Endothelial cell of umbilical vein (primary cell): ENCODE data around the gene WNT6. TPM values are rescaled to one million over a fixed set of nuclear protein-coding genes. Genes with fewer than 3 reads are reported as not detected.

ENCODE experiments used
- BruUV-seq: library from RNA; stranded (reverse); fragments of 400-500 nt; replicated peaks from 2 replicates; lab custom pipeline; 2021; lab: Mats Ljungman, UMichigan
- CTCF ChIA-PET: fragments of 300-600, 350-600 bp; sonication (Branson Sonifier 250); formaldehyde crosslinking; loops from one replicate; lab custom pipeline; 2021; ENCODE audit warnings: antibody characterized with exemption, inconsistent platforms; lab: Charles Lee
- POLR2A ChIA-PET: fragments of 300-600, 350-600 bp; sonication (Branson Sonifier 250); formaldehyde crosslinking; loops from one replicate; lab custom pipeline; 2021; ENCODE audit warnings: antibody characterized with exemption, inconsistent platforms; lab: Charles Lee
- DNase-seq: peaks from one replicate; pipeline ENCODE4 v3.0.0-alpha.2; 2011; ENCODE audit warnings: low read depth, low spot score
- FAIRE-seq: peaks from 2 replicates; lab custom pipeline; 2011; peaks lifted over from hg19 to GRCh38; lab: Jason Lieb, UNC
- H2AFZ ChIP-seq: 2 replicates; pipeline ENCODE4 v1.6.0; 2012; ENCODE audit warnings: low read depth, low read length, control low read depth, inconsistent platforms
- H3K27ac ChIP-seq: 2 replicates; pipeline ENCODE4 v1.5.1; 2011; ENCODE audit warnings: low read depth, mild to moderate bottlenecking, control low read depth, low read length, moderate library complexity; ENCODE audit not compliant: insufficient read depth
- H3K27me3 ChIP-seq, 2 experiments: 2 replicates each; pipeline versions ENCODE4 v1.6.0 to v1.6.1; 2011; ENCODE audit warnings: low read length in 2 of 2, mixed read lengths in 1 of 2; ENCODE audit not compliant: control insufficient read depth in 2 of 2, insufficient read depth in 2 of 2
- H3K36me3 ChIP-seq, 2 experiments: 2 replicates in 1 of 2; 3 replicates in 1 of 2; pipeline ENCODE4 v1.5.1; 2011; ENCODE audit warnings: low read length in 2 of 2, mild to moderate bottlenecking in 1 of 2, moderate library complexity in 1 of 2; ENCODE audit not compliant: control insufficient read depth in 2 of 2, insufficient read depth in 2 of 2; ENCODE audit errors: extremely low read depth in 1 of 2
- H3K4me1 ChIP-seq: 3 replicates; pipeline ENCODE4 v1.5.1; 2011; ENCODE audit warnings: mild to moderate bottlenecking, low read length; ENCODE audit not compliant: control insufficient read depth, insufficient read depth; ENCODE audit errors: extremely low read depth
- H3K4me2 ChIP-seq: 2 replicates; pipeline ENCODE4 v1.6.1; 2011; ENCODE audit warnings: low read length, control low read depth, mixed read lengths; ENCODE audit not compliant: insufficient read depth
- H3K4me3 ChIP-seq, 3 experiments: fragments of 200-600 bp in 1 of 3; sonication (generic), shearing (Covaris generic) in 1 of 3; replicated peaks in 1 of 3; 2 replicates each; pipeline ENCODE4 v1.5.1; 2011 to 2016; ENCODE audit warnings: control low read depth in 3 of 3, low read length in 3 of 3, mild to moderate bottlenecking in 2 of 3, inconsistent platforms in 1 of 3, low read depth in 1 of 3, moderate library complexity in 1 of 3; ENCODE audit not compliant: insufficient read depth in 1 of 3
- H3K79me2 ChIP-seq: 2 replicates; pipeline ENCODE4 v1.6.0; 2012; ENCODE audit warnings: low read length, inconsistent platforms; ENCODE audit not compliant: control insufficient read depth, insufficient read depth
- H3K9ac ChIP-seq: replicated peaks from 2 replicates; pipeline ENCODE3; 2011; ENCODE audit warnings: low read length, control low read depth; ENCODE audit not compliant: insufficient read depth; ENCODE audit errors: extremely low read depth
- H3K9me1 ChIP-seq: replicated peaks from 3 replicates; pipeline ENCODE4 v1.6.0; 2011; ENCODE audit warnings: mild to moderate bottlenecking, low read length; ENCODE audit not compliant: control insufficient read depth, insufficient read depth; ENCODE audit errors: extremely low read depth
- H3K9me3 ChIP-seq: replicated peaks from 2 replicates; pipeline ENCODE4 v1.5.1; 2012; ENCODE audit warnings: low read length, inconsistent platforms; ENCODE audit not compliant: control insufficient read depth, insufficient read depth
- H4K20me1 ChIP-seq: replicated peaks from 2 replicates; pipeline ENCODE3; 2011; ENCODE audit warnings: mild to moderate bottlenecking, low read length; ENCODE audit not compliant: control insufficient read depth, insufficient read depth; ENCODE audit errors: extremely low read depth
- CTCF ChIP-seq, 2 donors: IDR thresholded peaks; 1 replicate in 1 of 2; 2 replicates in 1 of 2; pipeline ENCODE4 v1.5.1; 2011; ENCODE audit warnings: low read length in 2 of 2, mild to moderate bottlenecking in 2 of 2, moderate library complexity in 2 of 2, control low read depth in 1 of 2, inconsistent platforms in 1 of 2, low read depth in 1 of 2; ENCODE audit not compliant: insufficient read depth in 1 of 2; ENCODE audit errors: extremely low read depth in 1 of 2
- EZH2 ChIP-seq: IDR thresholded peaks from 2 replicates; pipeline ENCODE4 v1.6.1; 2012; ENCODE audit warnings: borderline replicate concordance, low read depth, mild to moderate bottlenecking, moderate library complexity, low read length, inconsistent platforms; ENCODE audit not compliant: severe bottlenecking
- FOS ChIP-seq: IDR thresholded peaks from 2 replicates; pipeline ENCODE4 v1.6.1; 2011; ENCODE audit warnings: mild to moderate bottlenecking, low read length, moderate library complexity, borderline replicate concordance; ENCODE audit not compliant: insufficient read depth
- GATA2 ChIP-seq: IDR thresholded peaks from 2 replicates; pipeline ENCODE4 v1.7.0; 2011; ENCODE audit warnings: low read depth, mild to moderate bottlenecking, moderate library complexity, mixed read lengths, low read length; ENCODE audit not compliant: insufficient read length, insufficient read depth
- JUN ChIP-seq: IDR thresholded peaks from 2 replicates; pipeline ENCODE4 v1.6.1; 2011; ENCODE audit warnings: borderline replicate concordance, low read depth; ENCODE audit not compliant: insufficient read length, insufficient read depth
- MAX ChIP-seq: IDR thresholded peaks from 2 replicates; pipeline ENCODE4 v1.6.1; 2011; ENCODE audit not compliant: insufficient read depth, insufficient read length
- MYC ChIP-seq: IDR thresholded peaks from one replicate; pipeline ENCODE4 v1.6.1; 2011; ENCODE audit warnings: mild to moderate bottlenecking, low read depth, low read length
- POLR2A ChIP-seq: IDR thresholded peaks from 2 replicates; pipeline ENCODE4 v1.6.1; 2012; ENCODE audit warnings: low read depth, mild to moderate bottlenecking, control low read depth, low read length
- POLR2AphosphoS5 ChIP-seq: IDR thresholded peaks from 2 replicates; pipeline ENCODE4 v1.6.1; 2012; ENCODE audit warnings: low read depth, mild to moderate bottlenecking, control low read depth, low read length, moderate library complexity; ENCODE audit not compliant: insufficient read depth
- dilution Hi-C: fragments of 300-500 bp; cut with MboI; formaldehyde crosslinking; loops from one replicate; pipeline ENCODE4 v1.15.0; 2019; ENCODE audit warnings: low sequenced_read_pairs; ENCODE audit not compliant: extremely low pct_ligation_motif_present
- intact Hi-C: fragments of 100-400 bp; cut with micrococcal nuclease; formaldehyde crosslinking; loops from one replicate; pipeline ENCODE4 v1.10.0; 2022
- polyA plus RNA-seq, 4 experiments: library from polyadenylated mRNA; depleted of rRNA in 3 of 4; stranded (reverse) in 3 of 4; unstranded in 1 of 4; fragments of >200 nt; gene quantifications; 2 replicates each; pipeline versions ENCODE4 v1.2.1 to v1.2.3, GENCODE V29; 2011 to 2012; ENCODE audit warnings: missing spikeins in 1 of 4
- total RNA-seq: library from RNA; stranded (reverse); gene quantifications from 2 replicates; pipeline ENCODE4 v1.2.3, GENCODE V29; 2021

WNT6 gene
- total and polyA plus RNA-seq, 2 donors (not counting 3 experiments of a cell fraction or from before 2014, with no cell fraction given) = not detected

GRCh38 chr2:218893349-218894150 lies 33.9 kb downstream of the WNT6 start:
- POLR2A ChIA-PET = interaction anchor here (0.9 kb wide), 1 partner anchor 11 kb away, joined by 3 read pairs; no protein-coding TSS in a partner anchor
- BruUV-seq = no TSS peak
- peaks cover 78 to 81% of the 10 kb centered on the region in 2 experiments for H3K27me3 ChIP-seq

More at GRCh38 chr2:218893349-218894150, 33.9 kb downstream of the WNT6 start:
- H3K36me3 ChIP-seq = no peaks in the 10 kb centered on the region
- no peak overlapping the region for H3K4me3 ChIP-seq
- no peak overlapping the region for H3K4me2 ChIP-seq
- DNase-seq (no peak), FAIRE-seq (no peak)
- H2AFZ ChIP-seq = no peak overlapping the region
- CTCF ChIA-PET = interaction anchor here (1.1 to 10.0 kb wide), 5 partner anchors 14 to 86 kb away, joined by 3 to 362 read pairs (median 6); partner anchors contain the start of gene WNT10A
- H3K9me3 ChIP-seq = no peaks in the 10 kb centered on the region
- intact Hi-C loops (no loop called here), dilution Hi-C loops (no loop called here)
- no peak overlapping the region for H3K27ac ChIP-seq
- no peaks in the 10 kb centered on the region for H3K4me1 ChIP-seq
- H4K20me1 ChIP-seq = no peaks in the 10 kb centered on the region
- H3K79me2 ChIP-seq = no peaks in the 10 kb centered on the region
- H3K9ac ChIP-seq = no peak overlapping the region
- TF ChIP-seq FOS (no peak), POLR2AphosphoS5 (no peak), GATA2 (no peak), MYC (no peak), JUN (no peak), MAX (no peak), CTCF (IDR thresholded peaks at IDR 0.05; ENCODE audit: extremely low read depth in 1 of 2, insufficient read depth in 1 of 2, low read depth in 1 of 2, low read length in 2 of 2) (no peak), POLR2A (no peak), EZH2 (no peak)
- H3K9me1 ChIP-seq = no peaks in the 10 kb centered on the region
